IMR-90 (cell line): ENCODE measurements around the gene CLEC4M. TPM values are rescaled to one million over a fixed set of nuclear protein-coding genes. Genes with fewer than 3 reads are reported as not detected.

Experiments
- ATAC-seq: fragments of 200-7000 bp; cut with Tn5 transposase; 2 replicates; pipeline ENCODE4 v1.9.1; 2020; ENCODE audit warnings: low read depth, mild to moderate bottlenecking, moderate library complexity
- BruUV-seq: library from RNA; stranded (reverse); fragments of 400-500 nt; replicated peaks from 2 replicates; lab custom pipeline; 2021; lab: Mats Ljungman, UMichigan
- CTCF ChIA-PET: fragments of 300-600 bp; formaldehyde crosslinking; extraction: SDS; loops from one replicate; lab custom pipeline; 2021; ENCODE audit warnings: antibody characterized with exemption; lab: Yijun Ruan, JAX
- POLR2A ChIA-PET: fragments of 300-600 bp; sonication (Branson Sonifier 250); formaldehyde crosslinking; loops from one replicate; lab custom pipeline; 2022; ENCODE audit warnings: antibody characterized with exemption; ENCODE audit not compliant: unreplicated experiment; lab: Charles Lee
- DNase-seq: peaks from one replicate; pipeline ENCODE4 v3.0.0; 2013
- H2AFZ ChIP-seq: replicated peaks from 2 replicates; pipeline ENCODE3; 2013; ENCODE audit warnings: low read length, mild to moderate bottlenecking; ENCODE audit not compliant: poor library complexity
- H2AK5ac ChIP-seq: 2 replicates; pipeline ENCODE4 v1.6.1; 2013; ENCODE audit warnings: low read depth, low read length, inconsistent platforms
- H2AK9ac ChIP-seq: replicated peaks from 2 replicates; pipeline ENCODE3; 2013; ENCODE audit warnings: mild to moderate bottlenecking, low read depth, low read length, moderate library complexity; ENCODE audit not compliant: poor library complexity
- H2BK120ac ChIP-seq: 2 replicates; pipeline ENCODE4 v1.6.1; 2013; ENCODE audit warnings: low read depth, low read length, inconsistent platforms
- H2BK15ac ChIP-seq: 3 replicates; pipeline ENCODE4 v1.6.1; 2013; ENCODE audit warnings: low read depth, low read length, inconsistent platforms
- H2BK20ac ChIP-seq: 2 replicates; pipeline ENCODE4 v1.6.1; 2013; ENCODE audit warnings: low read depth, mild to moderate bottlenecking, inconsistent platforms, low read length, moderate library complexity
- H2BK5ac ChIP-seq: 2 replicates; pipeline ENCODE4 v1.6.1; 2013; ENCODE audit warnings: mild to moderate bottlenecking, low read depth, low read length, inconsistent platforms; ENCODE audit not compliant: poor library complexity, severe bottlenecking
- H3K14ac ChIP-seq: replicated peaks from 2 replicates; pipeline ENCODE4 v1.6.1; 2013; ENCODE audit warnings: low read depth, low read length, inconsistent platforms
- H3K18ac ChIP-seq: 2 replicates; pipeline ENCODE4 v1.6.1; 2013; ENCODE audit warnings: low read depth, low read length, control low read depth
- H3K23ac ChIP-seq: 2 replicates; pipeline ENCODE4 v1.6.1; 2013; ENCODE audit warnings: low read depth, low read length, inconsistent platforms
- H3K27ac ChIP-seq: 2 replicates; pipeline ENCODE4 v1.5.1; 2013; ENCODE audit warnings: mild to moderate bottlenecking, control low read depth, low read length; ENCODE audit not compliant: insufficient read depth
- H3K27me3 ChIP-seq: 2 replicates; pipeline ENCODE4 v1.6.1; 2013; ENCODE audit warnings: low read length; ENCODE audit not compliant: control insufficient read depth, insufficient read depth
- H3K36me3 ChIP-seq: 2 replicates; pipeline ENCODE4 v1.6.1; 2013; ENCODE audit warnings: low read length, mixed read lengths; ENCODE audit not compliant: control insufficient read depth, insufficient read depth
- H3K4ac ChIP-seq: 2 replicates; pipeline ENCODE4 v1.6.1; 2013; ENCODE audit warnings: low read depth, low read length, inconsistent platforms
- H3K4me1 ChIP-seq: 2 replicates; pipeline ENCODE4 v1.6.1; 2013; ENCODE audit warnings: low read length, mixed read lengths; ENCODE audit not compliant: control insufficient read depth, insufficient read depth
- H3K4me2 ChIP-seq: 2 replicates; pipeline ENCODE4 v1.6.1; 2013; ENCODE audit warnings: low read depth, mild to moderate bottlenecking, control low read depth, low read length, moderate library complexity
- H3K4me3 ChIP-seq: 2 replicates; pipeline ENCODE4 v1.5.1; 2013; ENCODE audit warnings: low read depth, mild to moderate bottlenecking, control low read depth, low read length, moderate library complexity; ENCODE audit not compliant: insufficient read depth
- H3K56ac ChIP-seq: 2 replicates; pipeline ENCODE4 v1.6.1; 2013; ENCODE audit warnings: low read length, inconsistent platforms; ENCODE audit not compliant: insufficient read depth; ENCODE audit errors: extremely low read depth
- H3K79me1 ChIP-seq, 2 experiments: 2 replicates each; pipeline ENCODE4 v1.6.1; 2013; ENCODE audit warnings: low read length in 2 of 2, inconsistent platforms in 1 of 2, low read depth in 1 of 2
- H3K9ac ChIP-seq: 2 replicates; pipeline ENCODE4 v1.6.1; 2013; ENCODE audit warnings: low read depth, low read length, control low read depth
- H3K9me1 ChIP-seq: 2 replicates; pipeline ENCODE4 v1.6.1; 2013; ENCODE audit warnings: low read length, inconsistent platforms; ENCODE audit not compliant: insufficient read depth
- H3K9me3 ChIP-seq: 2 replicates; pipeline ENCODE4 v1.6.1; 2013; ENCODE audit warnings: low read length; ENCODE audit not compliant: control insufficient read depth, insufficient read depth
- H4K20me1 ChIP-seq: 2 replicates; pipeline ENCODE4 v1.6.1; 2013; ENCODE audit warnings: low read length, inconsistent platforms; ENCODE audit not compliant: insufficient read depth
- H4K5ac ChIP-seq: 2 replicates; pipeline ENCODE4 v1.6.1; 2013; ENCODE audit warnings: mild to moderate bottlenecking, low read depth, low read length, control low read depth
- H4K8ac ChIP-seq, 2 experiments: 2 replicates each; pipeline ENCODE4 v1.6.1; 2013; ENCODE audit warnings: low read depth in 2 of 2, low read length in 2 of 2, control low read depth in 1 of 2, inconsistent platforms in 1 of 2
- H4K91ac ChIP-seq: 2 replicates; pipeline ENCODE4 v1.6.1; 2013; ENCODE audit warnings: low read depth, low read length, inconsistent platforms; ENCODE audit not compliant: insufficient read depth
- BHLHE40 ChIP-seq: fragments of 150-350 bp; IDR thresholded peaks from 2 replicates; pipeline ENCODE4 v1.6.1; 2016; ENCODE audit warnings: mild to moderate bottlenecking, low read depth, low read length
- CEBPB ChIP-seq: IDR thresholded peaks from 2 replicates; pipeline ENCODE4 v1.6.1; 2012; ENCODE audit warnings: low read depth, low read length, improper control_type of control experiment
- CHD1 ChIP-seq: IDR thresholded peaks from 2 replicates; pipeline ENCODE4 v1.6.1; 2012; ENCODE audit warnings: low read depth, low read length, improper control_type of control experiment
- FOS ChIP-seq: fragments of 150-350 bp; IDR thresholded peaks from 2 replicates; pipeline ENCODE4 v1.6.1; 2016; ENCODE audit warnings: low read depth, low read length
- MAFK ChIP-seq: IDR thresholded peaks from 2 replicates; pipeline ENCODE4 v1.6.1; 2012; ENCODE audit warnings: low read depth, low read length, improper control_type of control experiment
- MAZ ChIP-seq: IDR thresholded peaks from 2 replicates; pipeline ENCODE4 v1.6.1; 2012; ENCODE audit warnings: low read depth, mild to moderate bottlenecking, low read length, improper control_type of control experiment, moderate library complexity, borderline replicate concordance
- MXI1 ChIP-seq: IDR thresholded peaks from 2 replicates; pipeline ENCODE4 v1.6.1; 2012; ENCODE audit warnings: low read depth, mild to moderate bottlenecking, low read length, moderate library complexity, borderline replicate concordance
- NFE2L2 ChIP-seq: fragments of 150-350 bp; IDR thresholded peaks from 2 replicates; pipeline ENCODE4 v1.6.1; 2016; ENCODE audit warnings: low read depth, mild to moderate bottlenecking, low read length
- POLR2A ChIP-seq: IDR thresholded peaks from 2 replicates; pipeline ENCODE4 v1.6.1; 2012; ENCODE audit warnings: mild to moderate bottlenecking, low read depth, low read length
- RAD21 ChIP-seq: IDR thresholded peaks from 2 replicates; pipeline ENCODE4 v1.6.1; 2012; ENCODE audit warnings: low read length, improper control_type of control experiment
- RCOR1 ChIP-seq: IDR thresholded peaks from 2 replicates; pipeline ENCODE4 v1.6.1; 2012; ENCODE audit warnings: mild to moderate bottlenecking, low read length, improper control_type of control experiment; ENCODE audit not compliant: insufficient replicate concordance
- RFX5 ChIP-seq: IDR thresholded peaks from 2 replicates; pipeline ENCODE4 v1.8.0; 2012; ENCODE audit warnings: low read depth, mild to moderate bottlenecking, low read length, moderate library complexity
- SMC3 ChIP-seq: fragments of 150-350 bp; IDR thresholded peaks from 2 replicates; pipeline ENCODE4 v1.6.1; 2016; ENCODE audit warnings: low read depth, mild to moderate bottlenecking, antibody characterized with exemption, low read length, moderate library complexity
- USF2 ChIP-seq: fragments of 150-350 bp; IDR thresholded peaks from 2 replicates; pipeline ENCODE4 v1.6.1; 2017; ENCODE audit warnings: mild to moderate bottlenecking, antibody characterized with exemption, low read length, low read depth
- WGBS, 2 experiments: methylation state at CpG; one replicate each; pipeline versions ENCODE4 v1.1.5 to v1.1.7; 2013; ENCODE audit warnings: missing lambda C conversion rate in 2 of 2; ENCODE audit not compliant: insufficient read length in 1 of 2; ENCODE audit errors: extremely low coverage in 2 of 2; 5-methylcytosine and 5-hydroxymethylcytosine counted together
- dilution Hi-C: fragments of 300-500 bp; cut with HindIII; formaldehyde crosslinking; loops from one replicate; pipeline ENCODE4 v1.14.3; 2018; ENCODE audit warnings: low sequenced_read_pairs; ENCODE audit not compliant: unreplicated experiment
- in situ Hi-C: fragments of 300-500 bp; cut with MboI; formaldehyde crosslinking; loops from 3 replicates; pipeline ENCODE4 v1.14.3; 2019; ENCODE audit warnings: low sequenced_read_pairs, inconsistent platforms, mixed read lengths
- intact Hi-C: fragments of 100-400 bp; cut with micrococcal nuclease; formaldehyde crosslinking; loops from 2 replicates; pipeline ENCODE4 v1.10.0; 2022
- polyA plus RNA-seq, 3 experiments: library from polyadenylated mRNA; depleted of rRNA; stranded (reverse); fragments of >200 nt; gene quantifications; 2 replicates each; pipeline ENCODE4 v1.2.3, GENCODE V29; 2012; ENCODE audit warnings: low replicate concordance in 1 of 3
- total RNA-seq: library from RNA; depleted of rRNA; stranded (reverse); fragments of >200 nt; gene quantifications from 2 replicates; pipeline ENCODE4 v1.2.3, GENCODE V29; 2012
- TF ChIP-seq, protein P1 (sequence below): fragments of 150-350 bp; IDR thresholded peaks from 2 replicates; pipeline ENCODE4 v1.6.1; 2016; ENCODE audit warnings: low read depth, mild to moderate bottlenecking, low read length, moderate library complexity, borderline replicate concordance
- TF ChIP-seq, protein P2 (sequence below): conservative IDR thresholded peaks from 2 replicates; pipeline ENCODE4 v1.5.1; 2012; ENCODE audit warnings: mild to moderate bottlenecking, low read depth, low read length, improper control_type of control experiment

CLEC4M gene
- total and polyA plus RNA-seq, 2 of the 4 experiments (the other 2 are of a cell fraction) = not detected

- 37% methylated on average over 2 of the region's 5 CpGs; no CpG with 5 or more reads in 1 of the 2 experiments for WGBS, 2 experiments
- H3K18ac ChIP-seq = no peak overlapping the region
- H2AFZ ChIP-seq = no peak overlapping the region
- TF ChIP-seq RAD21 (no peak), FOS (no peak), MXI1 (no peak), NFE2L2 (no peak), USF2 (no peak), MAZ (no peak), RFX5 (no peak), MAFK (no peak), BHLHE40 (no peak), RCOR1 (no peak), POLR2A (no peak), SMC3 (no peak), CHD1 (no peak), CEBPB (no peak)
- TF ChIP-seq, protein P1, sequence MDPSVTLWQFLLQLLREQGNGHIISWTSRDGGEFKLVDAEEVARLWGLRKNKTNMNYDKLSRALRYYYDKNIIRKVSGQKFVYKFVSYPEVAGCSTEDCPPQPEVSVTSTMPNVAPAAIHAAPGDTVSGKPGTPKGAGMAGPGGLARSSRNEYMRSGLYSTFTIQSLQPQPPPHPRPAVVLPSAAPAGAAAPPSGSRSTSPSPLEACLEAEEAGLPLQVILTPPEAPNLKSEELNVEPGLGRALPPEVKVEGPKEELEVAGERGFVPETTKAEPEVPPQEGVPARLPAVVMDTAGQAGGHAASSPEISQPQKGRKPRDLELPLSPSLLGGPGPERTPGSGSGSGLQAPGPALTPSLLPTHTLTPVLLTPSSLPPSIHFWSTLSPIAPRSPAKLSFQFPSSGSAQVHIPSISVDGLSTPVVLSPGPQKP = no peak
- TF ChIP-seq, protein P2, sequence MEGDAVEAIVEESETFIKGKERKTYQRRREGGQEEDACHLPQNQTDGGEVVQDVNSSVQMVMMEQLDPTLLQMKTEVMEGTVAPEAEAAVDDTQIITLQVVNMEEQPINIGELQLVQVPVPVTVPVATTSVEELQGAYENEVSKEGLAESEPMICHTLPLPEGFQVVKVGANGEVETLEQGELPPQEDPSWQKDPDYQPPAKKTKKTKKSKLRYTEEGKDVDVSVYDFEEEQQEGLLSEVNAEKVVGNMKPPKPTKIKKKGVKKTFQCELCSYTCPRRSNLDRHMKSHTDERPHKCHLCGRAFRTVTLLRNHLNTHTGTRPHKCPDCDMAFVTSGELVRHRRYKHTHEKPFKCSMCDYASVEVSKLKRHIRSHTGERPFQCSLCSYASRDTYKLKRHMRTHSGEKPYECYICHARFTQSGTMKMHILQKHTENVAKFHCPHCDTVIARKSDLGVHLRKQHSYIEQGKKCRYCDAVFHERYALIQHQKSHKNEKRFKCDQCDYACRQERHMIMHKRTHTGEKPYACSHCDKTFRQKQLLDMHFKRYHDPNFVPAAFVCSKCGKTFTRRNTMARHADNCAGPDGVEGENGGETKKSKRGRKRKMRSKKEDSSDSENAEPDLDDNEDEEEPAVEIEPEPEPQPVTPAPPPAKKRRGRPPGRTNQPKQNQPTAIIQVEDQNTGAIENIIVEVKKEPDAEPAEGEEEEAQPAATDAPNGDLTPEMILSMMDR = no peak
- BruUV-seq = no TSS peak
- ATAC-seq (no peak), DNase-seq (no peak)
- H3K27me3 ChIP-seq = peaks cover 34% of the 10 kb centered on the region
- H2AK5ac ChIP-seq = no peak overlapping the region
- in situ Hi-C loops = no loop called here
- no peak overlapping the region for H3K56ac ChIP-seq
- no peak overlapping the region for H3K4me2 ChIP-seq
- no peak overlapping the region for H2BK120ac ChIP-seq
- no peaks in the 10 kb centered on the region; the same call in 1 of the 2 replicates for H3K9me1 ChIP-seq
- ChIA-PET POLR2A (no interaction called here), CTCF (no interaction called here)
- H4K8ac ChIP-seq = no peak overlapping the region
- H3K14ac ChIP-seq = no peak overlapping the region
- H4K20me1 ChIP-seq = no peaks in the 10 kb centered on the region
- H3K23ac ChIP-seq = no peak overlapping the region
- H3K4me1 ChIP-seq = no peaks in the 10 kb centered on the region
- no peak overlapping the region for H4K91ac ChIP-seq
- no peaks in the 10 kb centered on the region for H3K9me3 ChIP-seq
- H3K9ac ChIP-seq = no peak overlapping the region
- no peak overlapping the region for H2BK20ac ChIP-seq
- intact Hi-C loops = no loop called here
- no peak overlapping the region for H3K4ac ChIP-seq
- H2BK5ac ChIP-seq = no peak overlapping the region
- no peaks in the 10 kb centered on the region for H3K79me1 ChIP-seq
- H3K36me3 ChIP-seq = no peaks in the 10 kb centered on the region
- H4K5ac ChIP-seq = no peak overlapping the region
- dilution Hi-C loops = no loop called here
- H2AK9ac ChIP-seq = no peak overlapping the region
- no peak overlapping the region for H3K27ac ChIP-seq
- no peak overlapping the region for H3K4me3 ChIP-seq
- H2BK15ac ChIP-seq = no peak overlapping the region
Measured at GRCh38 chr19:7778081-7778480, 15.0 kb downstream of the CLEC4M start.
